Adipocyte (in vitro differentiated cells): ENCODE results near the gene FADS1.

Experiments
- DNase-seq: peaks from one replicate; pipeline ENCODE4 v3.0.0-alpha.2; 2015; ENCODE audit warnings: low read depth
- H3K27me3 ChIP-seq: replicated peaks from 2 replicates; pipeline ENCODE4 v1.7.0; 2013; ENCODE audit warnings: mild to moderate bottlenecking, low read length, moderate library complexity; ENCODE audit not compliant: control insufficient read depth, insufficient read depth
- H3K36me3 ChIP-seq: 2 replicates; pipeline ENCODE4 v1.7.0; 2013; ENCODE audit warnings: low read length, mild to moderate bottlenecking, moderate library complexity; ENCODE audit not compliant: control insufficient read depth, insufficient read depth, severe bottlenecking
- H3K4me1 ChIP-seq: 2 replicates; pipeline ENCODE4 v1.7.0; 2013; ENCODE audit warnings: mild to moderate bottlenecking, low read length, moderate library complexity; ENCODE audit not compliant: control insufficient read depth, insufficient read depth
- H3K4me3 ChIP-seq: 2 replicates; pipeline ENCODE4 v1.7.0; 2013; ENCODE audit warnings: mild to moderate bottlenecking, low read length, moderate library complexity
- H3K9ac ChIP-seq: 2 replicates; pipeline ENCODE4 v1.7.0; 2013; ENCODE audit warnings: mild to moderate bottlenecking, low read length, moderate library complexity
- H3K9me3 ChIP-seq: 2 replicates; pipeline ENCODE4 v1.7.0; 2013; ENCODE audit warnings: mild to moderate bottlenecking, low read length, moderate library complexity; ENCODE audit not compliant: control insufficient read depth

Gene FADS1

GRCh38 chr11:61854206-61854895 is 37.5 kb upstream of the FADS1 start:
- DNase-seq: no peak

GRCh38 chr11:61853698-61854169 is 36.9 kb upstream of the FADS1 start:
- H3K9ac ChIP-seq: no peak overlapping the region
- no peaks in the 10 kb centered on the region for H3K9me3 ChIP-seq
- no peaks in the 10 kb centered on the region for H3K4me1 ChIP-seq
- no peaks in the 10 kb centered on the region for H3K27me3 ChIP-seq
- no peak for DNase-seq
- no peak overlapping the region for H3K4me3 ChIP-seq
- peaks cover 84% of the 10 kb centered on the region for H3K36me3 ChIP-seq

More at GRCh38 chr11:61854206-61854895, 37.5 kb upstream of the FADS1 start:
- Histone ChIP-seq H3K9ac (no peak overlapping the region), H3K36me3 (peaks cover 84% of the 10 kb centered on the region), H3K9me3 (no peaks in the 10 kb centered on the region), H3K27me3 (no peaks in the 10 kb centered on the region), H3K4me3 (no peak overlapping the region), H3K4me1 (no peaks in the 10 kb centered on the region)

DNA sequence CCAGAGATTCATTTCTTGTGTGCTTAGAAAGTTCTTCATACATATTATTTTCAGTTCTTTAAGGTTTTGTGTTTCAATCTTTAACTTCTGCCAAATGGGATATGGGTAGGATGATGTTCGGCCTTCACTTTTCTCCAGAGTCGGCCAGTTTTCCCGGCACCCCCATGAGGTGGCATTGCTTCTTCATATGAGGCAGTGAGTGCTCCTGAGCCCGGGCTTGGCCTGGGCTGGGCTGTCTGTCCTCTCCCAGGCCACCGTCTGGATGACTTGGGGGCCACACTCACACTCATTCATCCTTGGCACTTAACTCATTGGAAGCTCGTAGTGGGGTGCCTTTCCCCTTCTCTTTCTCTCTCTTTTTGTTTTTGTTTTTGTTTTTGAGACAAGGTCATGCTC is 35.1 kb upstream of the FADS1 start:
- H3K36me3 ChIP-seq: peaks cover 89% of the 10 kb centered on the region
- no peak overlapping the region for H3K4me3 ChIP-seq
- H3K4me1 ChIP-seq: no peaks in the 10 kb centered on the region
- DNase-seq: no peak
- H3K9me3 ChIP-seq: no peaks in the 10 kb centered on the region
- H3K27me3 ChIP-seq: no peaks in the 10 kb centered on the region
- no peak overlapping the region for H3K9ac ChIP-seq

GRCh38 chr11:61851113-61851899 is 34.5 kb upstream of the FADS1 start:
- Histone ChIP-seq H3K9me3 (no peaks in the 10 kb centered on the region), H3K36me3 (peaks cover 88% of the 10 kb centered on the region), H3K9ac (no peak overlapping the region), H3K4me3 (no peak overlapping the region), H3K27me3 (no peaks in the 10 kb centered on the region), H3K4me1 (no peaks in the 10 kb centered on the region)
- DNase-seq: no peak

- DNase-seq: no peak
- Histone ChIP-seq H3K36me3 (peaks cover 92% of the 10 kb centered on the region), H3K9me3 (no peaks in the 10 kb centered on the region), H3K4me3 (no peak overlapping the region), H3K4me1 (no peaks in the 10 kb centered on the region), H3K9ac (no peak overlapping the region), H3K27me3 (no peaks in the 10 kb centered on the region)
Measured at GRCh38 chr11:61850687-61851086, 33.9 kb upstream of the FADS1 start.

DNA sequence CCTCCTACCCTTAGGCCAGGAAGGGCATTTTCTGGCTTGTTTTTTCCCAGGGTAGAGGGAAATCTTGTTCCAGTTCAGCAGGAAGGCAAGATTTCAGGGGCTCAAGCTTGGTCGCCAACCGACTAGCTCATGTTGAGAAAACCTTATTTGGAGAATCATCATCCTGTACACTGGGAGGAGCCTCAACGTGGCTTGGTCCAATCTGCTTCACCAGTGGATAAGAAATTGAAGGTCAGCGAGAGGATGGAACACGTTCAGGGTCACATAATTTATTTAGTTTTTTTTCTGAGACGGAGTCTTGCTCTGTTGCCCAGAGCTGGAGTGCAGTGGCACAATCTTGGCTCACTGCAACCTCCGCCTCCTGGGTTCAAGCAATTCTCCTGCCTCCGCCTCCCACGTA is 31.8 kb upstream of the FADS1 start:
- Histone ChIP-seq H3K27me3 (no peaks in the 10 kb centered on the region), H3K4me1 (no peaks in the 10 kb centered on the region), H3K36me3 (peaks cover 91% of the 10 kb centered on the region), H3K9me3 (no peaks in the 10 kb centered on the region), H3K9ac (no peak overlapping the region), H3K4me3 (no peak overlapping the region)
- DNase-seq: no peak

DNA sequence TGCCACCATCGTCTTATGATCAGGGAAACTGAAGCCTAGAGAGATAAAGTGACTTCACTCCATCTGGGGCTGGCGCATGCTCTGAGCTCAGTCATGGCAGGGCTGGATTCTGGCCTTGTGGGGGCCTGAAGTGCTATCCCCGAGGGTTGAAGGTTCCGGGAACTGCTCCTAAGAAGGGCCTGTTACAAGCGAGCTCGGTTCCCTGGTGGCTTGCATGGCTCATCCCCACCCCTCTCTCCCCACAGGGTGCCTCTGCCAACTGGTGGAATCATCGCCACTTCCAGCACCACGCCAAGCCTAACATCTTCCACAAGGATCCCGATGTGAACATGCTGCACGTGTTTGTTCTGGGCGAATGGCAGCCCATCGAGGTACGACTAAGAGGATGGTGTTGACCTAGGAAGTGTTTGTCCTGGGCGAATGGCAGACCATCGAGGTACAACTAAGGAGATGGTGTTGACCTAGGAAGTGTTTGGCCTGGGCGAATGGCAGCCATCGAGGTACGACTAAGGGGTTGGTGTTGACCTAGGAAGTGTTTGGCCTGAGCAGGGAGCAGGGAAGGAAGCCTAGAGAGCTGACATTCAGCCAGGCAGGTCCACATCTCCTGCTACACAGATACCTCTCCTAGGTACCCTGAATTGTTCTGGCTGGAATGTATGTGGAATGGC is 31.2 kb upstream of the FADS1 start:
- peaks cover 91% of the 10 kb centered on the region for H3K36me3 ChIP-seq

GRCh38 chr11:61846362-61847020 is 29.7 kb upstream of the FADS1 start:
- H3K9ac ChIP-seq: no peak overlapping the region
- peaks cover 94% of the 10 kb centered on the region for H3K36me3 ChIP-seq
- no peak for DNase-seq
- no peaks in the 10 kb centered on the region for H3K27me3 ChIP-seq
- H3K9me3 ChIP-seq: no peaks in the 10 kb centered on the region
- H3K4me3 ChIP-seq: no peak overlapping the region
- H3K4me1 ChIP-seq: no peaks in the 10 kb centered on the region

More for the DNA sequence above, 31.2 kb upstream of the FADS1 start:
- Histone ChIP-seq H3K4me1 (no peaks in the 10 kb centered on the region), H3K9me3 (no peaks in the 10 kb centered on the region), H3K4me3 (no peak overlapping the region), H3K27me3 (no peaks in the 10 kb centered on the region), H3K9ac (no peak overlapping the region)
- DNase-seq: no peak

- peaks cover 94% of the 10 kb centered on the region for H3K36me3 ChIP-seq
- H3K4me3 ChIP-seq: no peak overlapping the region
- DNase-seq: no peak
- H3K27me3 ChIP-seq: no peaks in the 10 kb centered on the region
- H3K9ac ChIP-seq: no peak overlapping the region
- no peaks in the 10 kb centered on the region for H3K4me1 ChIP-seq
- no peaks in the 10 kb centered on the region for H3K9me3 ChIP-seq
Measured at GRCh38 chr11:61844909-61845565, 28.2 kb upstream of the FADS1 start.

- Histone ChIP-seq H3K4me1 (no peaks in the 10 kb centered on the region), H3K36me3 (peaks cover 92% of the 10 kb centered on the region), H3K9me3 (no peaks in the 10 kb centered on the region), H3K27me3 (no peaks in the 10 kb centered on the region), H3K4me3 (no peak overlapping the region), H3K9ac (no peak overlapping the region)
- DNase-seq: no peak
Measured at GRCh38 chr11:61842528-61842820, 25.7 kb upstream of the FADS1 start.
